ENCODE data around the gene MAEA. TPM values are rescaled to one million over a fixed set of nuclear protein-coding genes. Genes with fewer than 3 reads are reported as not detected.
A peak's percentile ranks its signal among the peaks of the same experiment; 100 is the strongest.

The MAEA gene
- total RNA-seq, 3 donors from 2014 or later: 49.9 to 76.7 (median 62.3) TPM

- H3K36me3 ChIP-seq: no peaks in the 10 kb centered on the region
- no peaks in the 10 kb centered on the region for H3K4me1 ChIP-seq
- no peaks in the 10 kb centered on the region for H3K27me3 ChIP-seq
- intact Hi-C loops (cut with DNase I; ENCODE audit: low total_unique reads): no loop called here
- no peak overlapping the region for H3K4me3 ChIP-seq
- no peak for TF ChIP-seq POLR2AphosphoS5 (IDR thresholded peaks at IDR 0.05)
- no peak for TF ChIP-seq POLR2A (IDR thresholded peaks at IDR 0.05)
- TF ChIP-seq CTCF (IDR thresholded peaks at IDR 0.05): no peak
- DNase-seq (ENCODE audit: low spot score in 2 of 2): no peak
- H3K9me3 ChIP-seq: no peaks in the 10 kb centered on the region
- H3K27ac ChIP-seq: no peak overlapping the region
These were observed 65.2 kb downstream of the MAEA start for GRCh38 chr4:1354983-1355275.

GRCh38 chr4:1355378-1355777 lies 65.7 kb downstream of the MAEA start:
- Histone ChIP-seq H3K36me3 (no peaks in the 10 kb centered on the region), H3K27ac (no peak overlapping the region), H3K4me3 (no peak overlapping the region), H3K9me3 (no peaks in the 10 kb centered on the region), H3K4me1 (no peaks in the 10 kb centered on the region), H3K27me3 (no peaks in the 10 kb centered on the region)
- DNase-seq (ENCODE audit: low spot score in 2 of 2): no peak
- intact Hi-C loops (cut with DNase I; ENCODE audit: low total_unique reads): no loop called here
- TF ChIP-seq POLR2A (IDR thresholded peaks at IDR 0.05) (no peak), POLR2AphosphoS5 (IDR thresholded peaks at IDR 0.05) (no peak), CTCF (IDR thresholded peaks at IDR 0.05) (no peak)

- TF ChIP-seq POLR2A (IDR thresholded peaks at IDR 0.05) (no peak), CTCF (IDR thresholded peaks at IDR 0.05) (peak; percentile 26 to 57 (median 55))
- Histone ChIP-seq H3K27ac (no peak overlapping the region), H3K4me3 (no peak overlapping the region), H3K36me3 (no peaks in the 10 kb centered on the region), H3K9me3 (no peaks in the 10 kb centered on the region), H3K4me1 (no peaks in the 10 kb centered on the region), H3K27me3 (no peaks in the 10 kb centered on the region)
- DNase-seq (ENCODE audit: low spot score in 2 of 2): peak in 1 of 2 donors; percentile 34
- intact Hi-C loops (cut with DNase I; ENCODE audit: low total_unique reads): no loop called here
These were observed 66.7 kb downstream of the MAEA start for GRCh38 chr4:1356181-1356998.

- H3K36me3 ChIP-seq: no peaks in the 10 kb centered on the region
- TF ChIP-seq POLR2A (IDR thresholded peaks at IDR 0.05) (no peak), CTCF (IDR thresholded peaks at IDR 0.05) (no peak)
- H3K27ac ChIP-seq: no peak overlapping the region
- no peaks in the 10 kb centered on the region for H3K9me3 ChIP-seq
- intact Hi-C loops (cut with DNase I; ENCODE audit: low total_unique reads): no loop called here
- no peaks in the 10 kb centered on the region for H3K4me1 ChIP-seq
- no peak for DNase-seq (ENCODE audit: low spot score in 2 of 2)
- H3K27me3 ChIP-seq: no peaks in the 10 kb centered on the region
- H3K4me3 ChIP-seq: no peak overlapping the region
These were observed 67.9 kb downstream of the MAEA start for GRCh38 chr4:1357356-1358248.
